Measurements from ENCODE around the gene DUSP8.

Gene DUSP8

DNA sequence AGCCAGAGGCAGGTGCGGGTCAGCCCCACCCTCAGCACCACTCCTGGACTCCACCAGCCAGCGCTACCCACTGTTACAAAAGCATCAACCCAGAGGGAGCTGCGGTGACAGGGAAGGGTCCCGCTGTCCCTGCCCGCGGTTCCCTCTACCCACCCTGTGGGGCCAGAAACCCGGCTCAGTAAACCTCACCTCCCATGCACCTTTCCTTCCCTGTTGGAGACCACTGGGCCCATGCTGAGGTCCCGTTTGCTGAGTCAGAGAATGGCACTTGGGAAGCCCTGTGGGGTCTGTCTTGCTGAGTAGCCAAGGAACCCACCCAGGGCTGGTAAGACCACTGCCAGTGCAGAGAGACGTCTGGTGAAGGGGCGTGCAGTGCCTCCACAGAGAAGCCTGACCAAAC, 43.4 kb downstream of the DUSP8 start:
- no peak overlapping the region for H3K27ac ChIP-seq (ENCODE audit: low read depth, low read length)
- no peak overlapping the region for H3K9ac ChIP-seq (ENCODE audit: low read depth, low read length)
- H3K36me3 ChIP-seq (ENCODE audit: insufficient read depth, low read length): no peaks in the 10 kb centered on the region
- H3K9me3 ChIP-seq (ENCODE audit: insufficient read depth, low read depth, low read length): no peaks in the 10 kb centered on the region
- H3K27me3 ChIP-seq (ENCODE audit: insufficient read depth, low read length): no peaks in the 10 kb centered on the region
- WGBS: 92% methylated on average over 10 of the region's 10 CpGs
- H3K4me1 ChIP-seq (ENCODE audit: insufficient read depth, low read length): no peaks in the 10 kb centered on the region
- H3K4me3 ChIP-seq (ENCODE audit: low read length): no peak overlapping the region

GRCh38 chr11:1526785-1527184, 45.3 kb downstream of the DUSP8 start:
- H3K27me3 ChIP-seq (ENCODE audit: insufficient read depth, low read length): no peaks in the 10 kb centered on the region
- H3K4me1 ChIP-seq (ENCODE audit: insufficient read depth, low read length): no peaks in the 10 kb centered on the region
- H3K36me3 ChIP-seq (ENCODE audit: insufficient read depth, low read length): no peaks in the 10 kb centered on the region
- H3K4me3 ChIP-seq (ENCODE audit: low read length): no peak overlapping the region
- no peak overlapping the region for H3K9ac ChIP-seq (ENCODE audit: low read depth, low read length)
- H3K9me3 ChIP-seq (ENCODE audit: insufficient read depth, low read depth, low read length): no peaks in the 10 kb centered on the region
- 95% methylated on average over 15 of the region's 15 CpGs for WGBS
- H3K27ac ChIP-seq (ENCODE audit: low read depth, low read length): no peak overlapping the region

DNA sequence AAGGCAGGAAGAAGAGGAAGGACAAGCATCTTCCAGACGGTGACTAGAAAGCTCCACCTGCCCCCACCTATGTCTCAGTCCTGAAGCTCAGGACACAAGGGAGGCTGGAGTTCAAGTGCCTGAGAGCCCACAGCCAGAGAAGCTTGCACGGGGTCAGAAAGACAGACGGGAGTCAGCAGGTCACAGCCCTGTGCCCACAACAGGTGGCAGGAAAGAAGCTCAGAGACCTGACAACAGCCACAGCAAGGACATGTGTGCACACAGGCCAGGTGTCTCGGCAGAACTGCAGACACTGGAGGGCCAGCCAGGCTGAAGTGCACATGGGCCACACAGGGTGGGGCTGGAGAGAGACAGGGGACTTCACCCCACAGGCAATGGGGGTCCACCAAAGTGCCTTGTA, 48.3 kb downstream of the DUSP8 start:
- Histone ChIP-seq H3K4me1 (ENCODE audit: insufficient read depth, low read length) (no peaks in the 10 kb centered on the region), H3K27me3 (ENCODE audit: insufficient read depth, low read length) (no peaks in the 10 kb centered on the region)

GRCh38 chr11:1523077-1523476, 49.0 kb downstream of the DUSP8 start:
- Histone ChIP-seq H3K36me3 (ENCODE audit: insufficient read depth, low read length) (no peaks in the 10 kb centered on the region), H3K27me3 (ENCODE audit: insufficient read depth, low read length) (no peaks in the 10 kb centered on the region), H3K4me1 (ENCODE audit: insufficient read depth, low read length) (no peaks in the 10 kb centered on the region), H3K27ac (ENCODE audit: low read depth, low read length) (no peak overlapping the region), H3K9ac (ENCODE audit: low read depth, low read length) (no peak overlapping the region), H3K9me3 (ENCODE audit: insufficient read depth, low read depth, low read length) (no peaks in the 10 kb centered on the region), H3K4me3 (ENCODE audit: low read length) (no peak overlapping the region)
- WGBS: 91% methylated on average over 6 of the region's 6 CpGs

More for the DNA sequence above, 48.3 kb downstream of the DUSP8 start:
- WGBS: 94% methylated on average over 4 of the region's 4 CpGs
- Histone ChIP-seq H3K27ac (ENCODE audit: low read depth, low read length) (no peak overlapping the region), H3K9ac (ENCODE audit: low read depth, low read length) (no peak overlapping the region), H3K4me3 (ENCODE audit: low read length) (no peak overlapping the region), H3K36me3 (ENCODE audit: insufficient read depth, low read length) (no peaks in the 10 kb centered on the region), H3K9me3 (ENCODE audit: insufficient read depth, low read depth, low read length) (no peaks in the 10 kb centered on the region)

GRCh38 chr11:1522081-1522424, 50.0 kb downstream of the DUSP8 start:
- Histone ChIP-seq H3K9ac (ENCODE audit: low read depth, low read length) (no peak overlapping the region), H3K36me3 (ENCODE audit: insufficient read depth, low read length) (no peaks in the 10 kb centered on the region), H3K4me1 (ENCODE audit: insufficient read depth, low read length) (no peaks in the 10 kb centered on the region), H3K27ac (ENCODE audit: low read depth, low read length) (no peak overlapping the region), H3K27me3 (ENCODE audit: insufficient read depth, low read length) (no peaks in the 10 kb centered on the region), H3K4me3 (ENCODE audit: low read length) (no peak overlapping the region), H3K9me3 (ENCODE audit: insufficient read depth, low read depth, low read length) (no peaks in the 10 kb centered on the region)
- 88% methylated on average over 6 of the region's 8 CpGs for WGBS

DNA sequence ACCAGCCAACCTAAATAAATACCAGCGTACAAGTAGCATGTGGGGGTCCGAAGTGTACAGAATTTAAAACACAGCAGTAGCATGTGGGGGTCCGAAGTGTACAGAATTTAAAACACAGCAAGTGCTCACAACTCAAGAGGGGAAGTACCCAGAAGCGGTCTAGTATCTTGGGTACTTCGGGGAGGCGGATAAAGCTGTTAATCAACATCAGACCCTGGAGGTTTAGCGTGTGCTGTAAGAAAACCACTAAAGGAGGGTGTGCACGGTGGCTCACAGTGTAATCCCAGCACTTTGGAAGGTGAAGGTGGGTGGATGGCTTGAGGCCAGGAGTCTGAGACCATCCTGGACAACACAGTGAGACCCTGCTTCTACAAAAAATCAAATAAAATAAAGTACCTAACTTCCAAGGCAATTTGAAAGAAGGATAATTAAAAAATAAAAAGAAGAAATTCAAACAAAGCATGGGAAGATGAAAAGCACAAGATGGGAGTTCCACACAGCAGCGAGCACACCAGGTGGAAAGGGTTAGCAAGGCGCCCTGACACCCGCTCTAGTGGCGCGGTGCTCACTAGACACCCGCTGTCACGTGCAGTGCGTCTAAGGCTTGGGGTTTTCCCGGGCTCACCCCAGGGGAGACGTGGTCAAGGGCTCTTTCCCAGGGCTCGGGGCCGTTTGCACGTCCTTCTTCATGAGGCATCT, 50.5 kb downstream of the DUSP8 start:
- 94% methylated on average over 21 of the region's 21 CpGs for WGBS

GRCh38 chr11:1520663-1521267, 51.3 kb downstream of the DUSP8 start:
- WGBS: 85% methylated on average over 19 of the region's 19 CpGs
- Histone ChIP-seq H3K9ac (ENCODE audit: low read depth, low read length) (no peak overlapping the region), H3K4me3 (ENCODE audit: low read length) (no peak overlapping the region), H3K27ac (ENCODE audit: low read depth, low read length) (no peak overlapping the region), H3K27me3 (ENCODE audit: insufficient read depth, low read length) (no peaks in the 10 kb centered on the region), H3K36me3 (ENCODE audit: insufficient read depth, low read length) (no peaks in the 10 kb centered on the region), H3K4me1 (ENCODE audit: insufficient read depth, low read length) (no peaks in the 10 kb centered on the region), H3K9me3 (ENCODE audit: insufficient read depth, low read depth, low read length) (no peaks in the 10 kb centered on the region)

More for the DNA sequence above, 50.5 kb downstream of the DUSP8 start:
- Histone ChIP-seq H3K4me1 (ENCODE audit: insufficient read depth, low read length) (no peaks in the 10 kb centered on the region), H3K9ac (ENCODE audit: low read depth, low read length) (no peak overlapping the region), H3K27me3 (ENCODE audit: insufficient read depth, low read length) (no peaks in the 10 kb centered on the region), H3K9me3 (ENCODE audit: insufficient read depth, low read depth, low read length) (no peaks in the 10 kb centered on the region), H3K4me3 (ENCODE audit: low read length) (no peak overlapping the region), H3K36me3 (ENCODE audit: insufficient read depth, low read length) (no peaks in the 10 kb centered on the region), H3K27ac (ENCODE audit: low read depth, low read length) (no peak overlapping the region)

GRCh38 chr11:1520209-1520662, 51.8 kb downstream of the DUSP8 start:
- no peaks in the 10 kb centered on the region for H3K36me3 ChIP-seq (ENCODE audit: insufficient read depth, low read length)
- WGBS: 92% methylated on average over 13 of the region's 13 CpGs
- no peaks in the 10 kb centered on the region for H3K4me1 ChIP-seq (ENCODE audit: insufficient read depth, low read length)
- no peak overlapping the region for H3K9ac ChIP-seq (ENCODE audit: low read depth, low read length)
- H3K27ac ChIP-seq (ENCODE audit: low read depth, low read length): no peak overlapping the region
- H3K27me3 ChIP-seq (ENCODE audit: insufficient read depth, low read length): no peaks in the 10 kb centered on the region
- H3K4me3 ChIP-seq (ENCODE audit: low read length): no peak overlapping the region
- H3K9me3 ChIP-seq (ENCODE audit: insufficient read depth, low read depth, low read length): no peaks in the 10 kb centered on the region

GRCh38 chr11:1519028-1520010, 52.8 kb downstream of the DUSP8 start:
- Histone ChIP-seq H3K9me3 (ENCODE audit: insufficient read depth, low read depth, low read length) (no peaks in the 10 kb centered on the region), H3K4me1 (ENCODE audit: insufficient read depth, low read length) (no peaks in the 10 kb centered on the region), H3K27ac (ENCODE audit: low read depth, low read length) (no peak overlapping the region), H3K36me3 (ENCODE audit: insufficient read depth, low read length) (no peaks in the 10 kb centered on the region), H3K27me3 (ENCODE audit: insufficient read depth, low read length) (no peaks in the 10 kb centered on the region), H3K9ac (ENCODE audit: low read depth, low read length) (no peak overlapping the region), H3K4me3 (ENCODE audit: low read length) (no peak overlapping the region)
- WGBS: 94% methylated on average over 16 of the region's 17 CpGs

- WGBS: 95% methylated on average over 23 of the region's 23 CpGs
- peaks cover 3% of the 10 kb centered on the region for H3K4me1 ChIP-seq (ENCODE audit: insufficient read depth, low read length)
- no peak overlapping the region for H3K27ac ChIP-seq (ENCODE audit: low read depth, low read length)
- H3K27me3 ChIP-seq (ENCODE audit: insufficient read depth, low read length): no peaks in the 10 kb centered on the region
- H3K36me3 ChIP-seq (ENCODE audit: insufficient read depth, low read length): no peaks in the 10 kb centered on the region
- no peaks in the 10 kb centered on the region for H3K9me3 ChIP-seq (ENCODE audit: insufficient read depth, low read depth, low read length)
- no peak overlapping the region for H3K9ac ChIP-seq (ENCODE audit: low read depth, low read length)
- H3K4me3 ChIP-seq (ENCODE audit: low read length): no peak overlapping the region
These were observed 53.8 kb downstream of the DUSP8 start for GRCh38 chr11:1518301-1518700.

Data from HUES64 (cell line).